ENCODE measurements around the gene MBLAC2. TPM values are rescaled to one million over a fixed set of nuclear protein-coding genes. Genes with fewer than 3 reads are reported as not detected.
A peak's percentile ranks its signal among the peaks of the same experiment; 100 is the strongest.

Gene MBLAC2
- total RNA-seq, 2 experiments from 2014 or later, result 3.9 to 4.1 TPM

DNA sequence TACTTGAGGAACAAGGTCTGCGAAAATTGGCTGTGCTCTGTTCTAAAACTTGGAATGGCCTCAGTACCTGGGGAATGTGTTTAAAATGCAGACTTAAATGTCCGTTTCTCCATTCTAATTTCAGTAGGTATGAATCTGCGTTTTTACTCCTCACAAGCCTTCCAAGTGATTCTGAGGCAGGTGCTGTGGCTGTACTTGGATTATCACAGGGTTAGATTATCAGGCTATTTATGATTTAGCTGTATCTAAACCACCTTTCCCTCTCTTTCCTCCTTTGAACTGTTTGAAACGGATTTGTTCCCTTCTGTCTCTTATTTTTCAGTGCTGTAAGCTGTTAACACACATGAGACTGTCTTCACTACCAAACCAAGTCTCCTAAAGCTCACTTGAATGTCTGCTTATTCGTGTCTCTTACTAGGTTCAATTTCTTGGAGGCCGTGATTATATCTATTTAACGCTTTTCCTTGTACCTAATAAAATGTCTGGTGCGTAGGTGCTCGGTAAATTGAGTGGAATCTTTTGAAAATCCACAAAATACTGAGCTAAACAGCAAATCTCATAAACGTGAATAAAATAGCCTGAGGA is 64.3 kb downstream of the MBLAC2 start:
- H3K36me3 Mint-ChIP-seq (ENCODE audit: low read depth), result peaks cover 18% of the 10 kb centered on the region
- no peak overlapping the region for H3K4me3 Mint-ChIP-seq
- no peak for TF ChIP-seq CTCF (IDR thresholded peaks at IDR 0.05)
- peak overlapping the region; percentile 82 for H3K4me3 ChIP-seq (ENCODE audit: low read length)
- no peaks in the 10 kb centered on the region for H3K9me3 ChIP-seq (ENCODE audit: control insufficient read depth in 1 of 2, insufficient read depth in 1 of 2, low read length in 2 of 2)
- DNase-seq (peak in 2 of 14 experiments; percentile 8 to 38), ATAC-seq (ENCODE audit: poor library complexity) (no peak)
- H3K27ac Mint-ChIP-seq, result no peak overlapping the region
- peaks cover 7% of the 10 kb centered on the region for H3K36me3 ChIP-seq (ENCODE audit: insufficient read depth, low read length)
- peaks cover 13% of the 10 kb centered on the region for H3K4me1 Mint-ChIP-seq (ENCODE audit: low read depth)
- ChIA-PET POLR2A (interaction anchor here (0.6 to 3.7 kb wide), 20 partner anchors 13 to 1908 kb away, joined by 3 to 90 read pairs (median 3); partner anchors contain the start of genes ARRDC3, LYSMD3, MBLAC2 and POLR3G), CTCF (interaction anchor here (1.2 to 1.9 kb wide), 4 partner anchors 29 to 1720 kb away, joined by 3 to 8 read pairs (median 4); partner anchors contain the start of gene LYSMD3)
- H3K9me3 Mint-ChIP-seq, result no peaks in the 10 kb centered on the region
- intact Hi-C loops (cut with DNase I, micrococcal nuclease), result loop anchor here (1.0 to 10.0 kb wide), 3 partner anchors 63 to 975 kb away; partner anchors contain the start of genes ARRDC3 (in 1 of the 2) and LYSMD3 (in 1 of the 2)
- peaks cover 7% of the 10 kb centered on the region for H3K4me1 ChIP-seq (ENCODE audit: insufficient read depth, low read length)
- H3K27ac ChIP-seq (ENCODE audit: low read depth in 1 of 2, low read length in 2 of 2), result peak overlapping the region; percentile 68 to 94
- no peaks in the 10 kb centered on the region for H3K27me3 Mint-ChIP-seq
- no peaks in the 10 kb centered on the region for H3K27me3 ChIP-seq (ENCODE audit: control insufficient read depth in 1 of 2, insufficient read depth in 2 of 2, low read length in 2 of 2)

GRCh38 chr5:90409318-90410177 is 65.0 kb downstream of the MBLAC2 start, which contains the start of gene CETN3:
Gene CETN3, minus strand, starts transcription at chr5:90409756. Its CDS starts 95 bp downstream, at chr5:90409661.
- ATAC-seq (ENCODE audit: poor library complexity) (peak; percentile 91), DNase-seq (peak; percentile 80 to 95 (median 86))
- TF ChIP-seq CTCF (IDR thresholded peaks at IDR 0.05), result no peak
- ChIA-PET POLR2A (interaction anchor here (0.6 to 3.7 kb wide), 21 partner anchors 12 to 1907 kb away, joined by 3 to 90 read pairs (median 3); partner anchors contain the start of genes ARRDC3, LYSMD3, MBLAC2 and POLR3G), CTCF (interaction anchor here (0.8 to 1.9 kb wide), 5 partner anchors 30 to 1719 kb away, joined by 3 to 8 read pairs (median 4); partner anchors contain the start of genes LYSMD3, MBLAC2 and POLR3G)
- Mint-ChIP-seq H3K4me1 (ENCODE audit: low read depth) (peaks cover 13% of the 10 kb centered on the region), H3K27ac (no peak within 1 kb of the TSS), H3K4me3 (no peak within 1 kb of the TSS), H3K9me3 (no peaks in the 10 kb centered on the region), H3K27me3 (no peaks in the 10 kb centered on the region), H3K36me3 (ENCODE audit: low read depth) (peaks cover 25% of the 10 kb centered on the region)
- no peaks in the 10 kb centered on the region for H3K27me3 ChIP-seq (ENCODE audit: control insufficient read depth in 1 of 2, insufficient read depth in 2 of 2, low read length in 2 of 2)
- H3K4me3 ChIP-seq (ENCODE audit: low read length), result peak within 1 kb of the TSS; percentile 82
- peak within 1 kb of the TSS; percentile 92 to 94 for H3K27ac ChIP-seq (ENCODE audit: low read depth in 1 of 2, low read length in 2 of 2)
- H3K4me1 ChIP-seq (ENCODE audit: insufficient read depth, low read length), result peaks cover 7% of the 10 kb centered on the region
- intact Hi-C loops (cut with DNase I, micrococcal nuclease), result loop anchor here (1.0 to 10.0 kb wide), 5 partner anchors 64 to 975 kb away; partner anchors contain the start of genes LYSMD3 (in 2 of the 2), ARRDC3 (in 1 of the 2), MBLAC2 (in 1 of the 2) and POLR3G (in 1 of the 2)
- H3K9me3 ChIP-seq (ENCODE audit: control insufficient read depth in 1 of 2, insufficient read depth in 1 of 2, low read length in 2 of 2), result no peaks in the 10 kb centered on the region
- peaks cover 13% of the 10 kb centered on the region for H3K36me3 ChIP-seq (ENCODE audit: insufficient read depth, low read length)
